ENCODE measurements around the gene CEACAM1. TPM values are rescaled to one million over a fixed set of nuclear protein-coding genes. Genes with fewer than 3 reads are reported as not detected.
"Not testable (repeated sequence)": the region's sequence is repeated elsewhere in the genome, so short reads cannot be mapped to it uniquely, and the experiment has no call there.

CEACAM1 gene
- total RNA-seq, 3 donors from 2014 or later (not counting 1 experiment from before 2014, with no cell fraction given) = 1.3 to 1.9 TPM; not detected in 1

DNA sequence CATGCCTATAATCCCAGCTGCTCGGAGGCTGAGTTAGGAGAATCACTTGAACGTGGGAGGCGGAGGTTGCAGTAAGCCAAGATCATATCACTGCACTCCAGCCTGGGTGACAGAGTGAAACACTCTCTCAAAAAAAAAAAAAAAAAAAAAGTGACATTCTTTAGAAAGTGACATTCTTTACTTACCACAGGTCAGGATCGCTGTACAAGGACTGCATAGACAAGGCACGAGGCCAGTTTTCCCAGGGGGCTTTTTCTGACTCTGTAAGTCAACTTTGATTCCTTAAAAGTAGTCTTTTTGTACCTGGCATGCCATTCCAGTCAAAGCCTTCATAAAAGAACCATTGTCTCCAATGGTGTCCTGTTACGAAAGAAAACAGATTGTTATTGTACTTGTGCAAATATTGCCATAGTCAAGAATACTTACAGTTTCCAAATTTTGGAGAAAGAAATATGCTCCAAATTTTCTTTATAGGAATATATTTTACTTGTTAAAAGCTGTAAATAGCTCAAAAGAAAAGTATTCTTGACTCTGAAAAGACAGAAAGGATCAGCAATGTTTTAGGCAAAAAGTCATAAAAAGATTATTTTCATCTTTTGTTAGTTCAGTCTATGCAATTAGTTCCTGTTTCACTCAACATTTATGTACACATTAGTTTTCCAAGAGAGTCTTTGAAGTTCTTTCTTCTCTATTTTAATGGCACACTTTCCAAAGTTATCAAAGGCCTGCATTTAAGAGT, 39.3 kb downstream of the CEACAM1 start:
- no peak overlapping the region for H3K27ac ChIP-seq (ENCODE audit: low read length)
- Mint-ChIP-seq H3K36me3 (no peaks in the 10 kb centered on the region), H3K27me3 (ENCODE audit: low read depth in 2 of 2) (no peaks in the 10 kb centered on the region), H3K4me3 (no peak overlapping the region), H3K9me3 (no peaks in the 10 kb centered on the region), H3K4me1 (no peaks in the 10 kb centered on the region), H3K27ac (no peak overlapping the region)
- DNase-seq (no peak), ATAC-seq (no peak)
- intact Hi-C loops (cut with micrococcal nuclease) = no loop called here
- TF ChIP-seq CTCF (IDR thresholded peaks at IDR 0.05) = no peak
- H3K27me3 ChIP-seq (ENCODE audit: control insufficient read depth, insufficient read depth, low read length) = no peaks in the 10 kb centered on the region
- H3K4me1 ChIP-seq (ENCODE audit: control insufficient read depth, insufficient read depth, low read length) = no peaks in the 10 kb centered on the region
- no peak overlapping the region for H3K4me3 ChIP-seq (ENCODE audit: low read length)
- no peaks in the 10 kb centered on the region for H3K9me3 ChIP-seq (ENCODE audit: control insufficient read depth, insufficient read depth, low read length)
- WGBS (ENCODE audit: insufficient coverage) = 96% methylated on average over 5 of the region's 6 CpGs
- H3K36me3 ChIP-seq (ENCODE audit: control insufficient read depth, insufficient read depth, low read length) = no peaks in the 10 kb centered on the region

GRCh38 chr19:42487798-42488178, 40.5 kb downstream of the CEACAM1 start:
- H3K27ac Mint-ChIP-seq = no peak overlapping the region
- Histone ChIP-seq H3K4me3 (ENCODE audit: low read length) (no peak overlapping the region), H3K9me3 (ENCODE audit: control insufficient read depth, insufficient read depth, low read length) (no peaks in the 10 kb centered on the region), H3K27ac (ENCODE audit: low read length) (no peak overlapping the region), H3K36me3 (ENCODE audit: control insufficient read depth, insufficient read depth, low read length) (no peaks in the 10 kb centered on the region), H3K27me3 (ENCODE audit: control insufficient read depth, insufficient read depth, low read length) (no peaks in the 10 kb centered on the region), H3K4me1 (ENCODE audit: control insufficient read depth, insufficient read depth, low read length) (no peaks in the 10 kb centered on the region)
- TF ChIP-seq CTCF (IDR thresholded peaks at IDR 0.05) = no peak
- no peaks in the 10 kb centered on the region for H3K4me1 Mint-ChIP-seq
- no peaks in the 10 kb centered on the region for H3K27me3 Mint-ChIP-seq (ENCODE audit: low read depth in 2 of 2)
- no peaks in the 10 kb centered on the region for H3K9me3 Mint-ChIP-seq
- H3K4me3 Mint-ChIP-seq = no peak overlapping the region
- WGBS (ENCODE audit: insufficient coverage) = 95% methylated on average over 3 of the region's 3 CpGs
- no peak for DNase-seq
- H3K36me3 Mint-ChIP-seq = no peaks in the 10 kb centered on the region
- ATAC-seq = no peak
- intact Hi-C loops (cut with micrococcal nuclease) = no loop called here

DNA sequence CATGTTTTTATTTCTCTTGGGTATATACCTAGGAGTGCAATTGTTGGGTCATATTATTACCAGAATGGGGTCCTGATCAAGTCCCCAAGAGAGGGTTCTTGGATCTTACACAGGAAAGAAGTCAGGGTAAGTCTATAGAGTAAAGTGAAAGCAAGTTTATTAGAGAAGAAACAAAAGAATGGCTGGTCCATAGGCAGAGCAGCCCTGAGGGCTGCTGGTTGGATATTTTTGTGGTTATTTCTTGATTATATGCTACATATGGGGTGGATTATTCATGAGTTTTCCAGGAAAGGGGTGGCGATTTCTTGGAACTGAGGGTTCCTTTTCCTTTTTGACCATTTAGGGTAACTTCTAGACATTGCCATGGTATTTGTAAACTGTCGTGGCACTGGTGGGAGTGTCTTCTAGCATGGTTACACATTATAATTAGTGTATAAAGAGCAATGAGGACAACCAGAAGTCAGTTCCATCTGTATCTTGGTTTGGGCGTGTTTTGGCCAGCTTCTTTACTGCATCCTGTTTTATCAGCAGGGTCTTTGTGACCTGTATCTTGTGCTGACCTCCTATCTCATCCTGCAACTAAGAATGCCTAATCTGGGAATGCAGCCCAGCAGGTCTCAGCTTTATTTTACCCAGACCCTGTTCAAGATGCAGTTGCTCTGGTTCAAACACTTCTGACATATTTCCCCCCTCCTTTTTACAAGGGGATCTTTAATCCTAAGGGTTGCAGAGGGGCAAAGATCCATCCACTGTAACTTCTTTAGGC, 41.1 kb downstream of the CEACAM1 start:
- H3K27me3 ChIP-seq (ENCODE audit: control insufficient read depth, insufficient read depth, low read length) = no peaks in the 10 kb centered on the region
- H3K36me3 Mint-ChIP-seq = no peaks in the 10 kb centered on the region
- no peak overlapping the region for H3K4me3 ChIP-seq (ENCODE audit: low read length)
- no peak for DNase-seq
- H3K4me3 Mint-ChIP-seq = no peak overlapping the region
- no peak overlapping the region for H3K27ac Mint-ChIP-seq
- H3K27me3 Mint-ChIP-seq (ENCODE audit: low read depth in 2 of 2) = no peaks in the 10 kb centered on the region
- intact Hi-C loops (cut with micrococcal nuclease) = no loop called here
- no peaks in the 10 kb centered on the region for H3K9me3 Mint-ChIP-seq
- no peaks in the 10 kb centered on the region for H3K4me1 ChIP-seq (ENCODE audit: control insufficient read depth, insufficient read depth, low read length)
- no peaks in the 10 kb centered on the region for H3K9me3 ChIP-seq (ENCODE audit: control insufficient read depth, insufficient read depth, low read length)
- H3K27ac ChIP-seq (ENCODE audit: low read length) = no peak overlapping the region
- WGBS (ENCODE audit: insufficient coverage) = 90% methylated on average over 3 of the region's 3 CpGs
- H3K4me1 Mint-ChIP-seq = no peaks in the 10 kb centered on the region
- ATAC-seq = no peak
- H3K36me3 ChIP-seq (ENCODE audit: control insufficient read depth, insufficient read depth, low read length) = no peaks in the 10 kb centered on the region
- TF ChIP-seq CTCF (IDR thresholded peaks at IDR 0.05) = no peak

DNA sequence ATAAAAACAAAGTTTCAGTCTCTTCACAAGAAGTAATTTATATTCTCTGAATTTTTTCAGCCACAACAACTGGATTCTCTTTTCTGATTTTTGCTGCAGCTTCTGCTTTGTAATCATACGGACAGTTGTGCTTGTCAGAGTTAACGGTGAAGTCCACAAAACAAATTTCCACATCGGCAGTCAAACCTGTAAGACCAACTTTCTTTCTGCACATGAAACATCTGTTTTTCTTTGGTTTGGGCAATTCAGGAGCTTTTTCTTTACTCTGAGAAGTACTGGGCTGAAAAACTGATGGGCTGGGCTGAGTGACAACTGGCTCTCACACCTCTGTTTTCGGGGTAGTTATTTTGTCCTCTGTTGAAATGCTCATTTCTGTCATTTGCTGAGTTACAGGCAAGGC, 43.2 kb downstream of the CEACAM1 start:
- WGBS (ENCODE audit: insufficient coverage) = 90% methylated on average over 4 of the region's 4 CpGs
- H3K27me3 ChIP-seq (ENCODE audit: control insufficient read depth, insufficient read depth, low read length); intact Hi-C loops (cut with micrococcal nuclease): not testable (repeated sequence)

More for the DNA sequence above, 43.2 kb downstream of the CEACAM1 start:
- not testable (repeated sequence) for H3K36me3 ChIP-seq (ENCODE audit: control insufficient read depth, insufficient read depth, low read length); ATAC-seq; H3K27me3 Mint-ChIP-seq (ENCODE audit: low read depth in 2 of 2); H3K4me1 ChIP-seq (ENCODE audit: control insufficient read depth, insufficient read depth, low read length); H3K27ac ChIP-seq (ENCODE audit: low read length); H3K27ac Mint-ChIP-seq; H3K9me3 ChIP-seq (ENCODE audit: control insufficient read depth, insufficient read depth, low read length); H3K36me3 Mint-ChIP-seq; DNase-seq; H3K9me3 Mint-ChIP-seq; H3K4me3 Mint-ChIP-seq; H3K4me3 ChIP-seq (ENCODE audit: low read length)
- H3K4me1 Mint-ChIP-seq = peaks cover 6 to 14% of the 10 kb centered on the region in 2 donors
